ENCODE data around the gene VEZT. TPM values are rescaled to one million over a fixed set of nuclear protein-coding genes. Genes with fewer than 3 reads are reported as not detected.
"Not testable (repeated sequence)": the region's sequence is repeated elsewhere in the genome, so short reads cannot be mapped to it uniquely, and the experiment has no call there.

The VEZT gene
- polyA plus RNA-seq, 1 donor from 2014 or later: 219 TPM

GRCh38 chr12:95231190-95231589 lies 13.6 kb downstream of the VEZT start:
- Histone ChIP-seq H3K4me3 (ENCODE audit: low read length) (no peak overlapping the region), H3K9me2 (ENCODE audit: insufficient read depth, low read length) (no peaks in the 10 kb centered on the region), H3K9me3 (ENCODE audit: low read length) (no peaks in the 10 kb centered on the region), H2AFZ (ENCODE audit: low read depth, low read length) (no peak overlapping the region), H3K36me3 (ENCODE audit: insufficient read depth, low read length) (no peaks in the 10 kb centered on the region), H3F3A (ENCODE audit: insufficient read depth, low read length, poor library complexity, severe bottlenecking) (no peaks in the 10 kb centered on the region), H4K20me1 (ENCODE audit: insufficient read depth) (peaks cover 14% of the 10 kb centered on the region), H3K4me2 (ENCODE audit: low read length) (no peak overlapping the region), H3K27me3 (ENCODE audit: insufficient read depth, low read depth, low read length) (no peaks in the 10 kb centered on the region), H3K27ac (ENCODE audit: low read length) (no peak overlapping the region), H3K9ac (ENCODE audit: low read length) (no peak overlapping the region), H3K79me2 (replicated peaks; ENCODE audit: insufficient read depth, low read length) (peaks cover 79% of the 10 kb centered on the region)
- no peak for TF ChIP-seq POLR2AphosphoS5 (IDR thresholded peaks at IDR 0.05)
- no peak for TF ChIP-seq RAD21 (conservative IDR thresholded peaks at IDR 0.05)
- TF ChIP-seq EP300 (conservative IDR thresholded peaks at IDR 0.05; ENCODE audit: poor library complexity, severe bottlenecking): no peak
- no peak for TF ChIP-seq SMC3 (conservative IDR thresholded peaks at IDR 0.05; ENCODE audit: poor library complexity)
- TF ChIP-seq CTCF (IDR thresholded peaks at IDR 0.05; ENCODE audit: poor library complexity, severe bottlenecking): no peak
- TF ChIP-seq TAF1 (IDR thresholded peaks at IDR 0.05; ENCODE audit: low read depth): no peak
- no peak for TF ChIP-seq MXI1 (conservative IDR thresholded peaks at IDR 0.05; ENCODE audit: poor library complexity, severe bottlenecking)
- TF ChIP-seq REST (IDR thresholded peaks at IDR 0.05; ENCODE audit: borderline replicate concordance): no peak
- TF ChIP-seq EZH2 (IDR thresholded peaks at IDR 0.05; ENCODE audit: borderline replicate concordance, insufficient read depth, low read length, poor library complexity, severe bottlenecking): no peak

- not testable (repeated sequence) for H2AFZ ChIP-seq (ENCODE audit: low read depth, low read length); H3K9me3 ChIP-seq (ENCODE audit: low read length); H4K20me1 ChIP-seq (ENCODE audit: insufficient read depth); H3K4me3 ChIP-seq (ENCODE audit: low read length); H3K27ac ChIP-seq (ENCODE audit: low read length); H3K27me3 ChIP-seq (ENCODE audit: insufficient read depth, low read depth, low read length); H3K9ac ChIP-seq (ENCODE audit: low read length); H3F3A ChIP-seq (ENCODE audit: insufficient read depth, low read length, poor library complexity, severe bottlenecking); H3K4me2 ChIP-seq (ENCODE audit: low read length); H3K9me2 ChIP-seq (ENCODE audit: insufficient read depth, low read length); H3K36me3 ChIP-seq (ENCODE audit: insufficient read depth, low read length)
- peaks cover 80% of the 10 kb centered on the region for H3K79me2 ChIP-seq (replicated peaks; ENCODE audit: insufficient read depth, low read length)
These were observed 16.6 kb downstream of the VEZT start for GRCh38 chr12:95234187-95234586.

GRCh38 chr12:95235621-95236020 lies 18.0 kb downstream of the VEZT start:
- H3K4me2 ChIP-seq (ENCODE audit: low read length): not testable (repeated sequence)
- H3K79me2 ChIP-seq (replicated peaks; ENCODE audit: insufficient read depth, low read length): peaks cover 77% of the 10 kb centered on the region

More at GRCh38 chr12:95235621-95236020, 18.0 kb downstream of the VEZT start:
- H3K9me3 ChIP-seq (ENCODE audit: low read length); H3F3A ChIP-seq (ENCODE audit: insufficient read depth, low read length, poor library complexity, severe bottlenecking); H3K36me3 ChIP-seq (ENCODE audit: insufficient read depth, low read length); H4K20me1 ChIP-seq (ENCODE audit: insufficient read depth); H2AFZ ChIP-seq (ENCODE audit: low read depth, low read length); H3K4me3 ChIP-seq (ENCODE audit: low read length); H3K9me2 ChIP-seq (ENCODE audit: insufficient read depth, low read length); H3K27ac ChIP-seq (ENCODE audit: low read length); H3K9ac ChIP-seq (ENCODE audit: low read length); H3K27me3 ChIP-seq (ENCODE audit: insufficient read depth, low read depth, low read length): not testable (repeated sequence)
